Small intestine (tissue), 7 donors: ENCODE data around the gene VKORC1L1. TPM values are rescaled to one million over a fixed set of nuclear protein-coding genes. Genes with fewer than 3 reads are reported as not detected.

Experiments
- DNase-seq, 2 donors: peaks; one replicate each; pipeline versions ENCODE4 v3.0.0 to v3.0.0-alpha.2; 2013
- FAIRE-seq: peaks from 2 replicates; lab custom pipeline; 2012; peaks lifted over from hg19 to GRCh38; lab: Jason Lieb, UNC
- H3K27ac ChIP-seq, 3 donors: one replicate each; pipeline ENCODE4 v1.5.1; 2013; ENCODE audit warnings: low read length in 2 of 3, mild to moderate bottlenecking in 2 of 3, control low read depth in 1 of 3, inconsistent platforms in 1 of 3, low read depth in 1 of 3, moderate library complexity in 1 of 3
- H3K27me3 ChIP-seq, 3 donors: one replicate each; pipeline ENCODE4 v1.6.1; 2013; ENCODE audit warnings: low read length in 3 of 3, inconsistent platforms in 1 of 3; ENCODE audit not compliant: control insufficient read depth in 3 of 3, insufficient read depth in 3 of 3
- H3K36me3 ChIP-seq, 3 donors: one replicate each; pipeline ENCODE4 v1.6.1; 2013; ENCODE audit warnings: low read length in 3 of 3, inconsistent platforms in 1 of 3, low read depth in 1 of 3, mild to moderate bottlenecking in 1 of 3, moderate library complexity in 1 of 3; ENCODE audit not compliant: control insufficient read depth in 3 of 3, insufficient read depth in 2 of 3
- H3K4me1 ChIP-seq, 3 donors: one replicate each; pipeline ENCODE4 v1.6.1; 2013; ENCODE audit warnings: low read length in 2 of 3, inconsistent platforms in 1 of 3, low read depth in 1 of 3, mild to moderate bottlenecking in 1 of 3, moderate library complexity in 1 of 3; ENCODE audit not compliant: control insufficient read depth in 3 of 3, insufficient read depth in 2 of 3
- H3K4me3 ChIP-seq, 3 donors: one replicate each; pipeline ENCODE4 v1.5.1; 2013; ENCODE audit warnings: low read length in 3 of 3, control low read depth in 1 of 3, inconsistent platforms in 1 of 3, low read depth in 1 of 3, mild to moderate bottlenecking in 1 of 3, moderate library complexity in 1 of 3
- H3K9me3 ChIP-seq, 2 donors: one replicate each; pipeline ENCODE4 v1.6.1; 2013; ENCODE audit warnings: low read depth in 1 of 2, low read length in 1 of 2; ENCODE audit not compliant: control insufficient read depth in 2 of 2, insufficient read depth in 1 of 2
- WGBS, 3 donors: extraction: QIAGEN DNeasy Blood & Tissue Kit; methylation state at CpG; one replicate each; pipeline ENCODE4 v1.1.7; 2013; 5-methylcytosine and 5-hydroxymethylcytosine counted together
- polyA plus RNA-seq, 4 donors: library from polyadenylated mRNA; stranded (reverse) in 3 of 4; unstranded in 1 of 4; fragments of 200-250 nt in 3 of 4; fragments of 120-200 nt in 1 of 4; gene quantifications; one replicate each; pipeline versions ENCODE4 v1.2.1 to v1.2.3, GENCODE V29; 2013
- donor health status: healthy with polysubstance abuse.
- donor health status: control.
- donor health status: control.
- donor health status: Bipolar disorder and iron deficiency.
- donor health status: healthy.

VKORC1L1 gene
- polyA plus RNA-seq, 4 donors = 6.0 to 25.6 (median 10.2) TPM

- WGBS, 3 donors = 93 to 96% (median 94%) methylated on average over 13 of the region's 13 CpGs
- Histone ChIP-seq H3K4me1 (no peaks in the 10 kb centered on the region), H3K4me3 (no peak overlapping the region), H3K36me3 (peaks cover 20 to 91% (median 25%) of the 10 kb centered on the region in 3 donors), H3K27ac (no peak overlapping the region), H3K27me3 (no peaks in the 10 kb centered on the region), H3K9me3 (no peaks in the 10 kb centered on the region)
- DNase-seq (no peak), FAIRE-seq (no peak)
Observed at GRCh38 chr7:65972976-65973375, 100.1 kb downstream of the VKORC1L1 start.

- H3K4me1 ChIP-seq = no peaks in the 10 kb centered on the region
- DNase-seq (no peak), FAIRE-seq (no peak)
- H3K36me3 ChIP-seq = peaks cover 15 to 91% (median 21%) of the 10 kb centered on the region in 3 donors
- no peaks in the 10 kb centered on the region for H3K27me3 ChIP-seq
- no peak overlapping the region for H3K4me3 ChIP-seq
- H3K27ac ChIP-seq = no peak overlapping the region
- no peaks in the 10 kb centered on the region for H3K9me3 ChIP-seq
- 82 to 90% (median 89%) methylated on average over 29 of the region's 29 CpGs for WGBS, 3 donors
Observed at GRCh38 chr7:65974191-65974801, 101.4 kb downstream of the VKORC1L1 start.

- Histone ChIP-seq H3K9me3 (no peaks in the 10 kb centered on the region), H3K36me3 (peaks cover 13 to 93% (median 17%) of the 10 kb centered on the region in 3 donors), H3K4me3 (no peak overlapping the region), H3K4me1 (no peaks in the 10 kb centered on the region), H3K27ac (no peak overlapping the region), H3K27me3 (no peaks in the 10 kb centered on the region)
- DNase-seq = no peak
- FAIRE-seq = no peak
- 83 to 92% (median 88%) methylated on average over 9 of the region's 9 CpGs for WGBS, 3 donors
Observed at GRCh38 chr7:65974876-65975275, 102.0 kb downstream of the VKORC1L1 start.

- peaks cover 0 to 3% (median 2%) of the 10 kb centered on the region in 3 donors for H3K4me1 ChIP-seq
- no peak for DNase-seq
- FAIRE-seq = no peak
Observed at GRCh38 chr7:65975814-65976445, 103.1 kb downstream of the VKORC1L1 start.

GRCh38 chr7:65976659-65977196 lies 103.9 kb downstream of the VKORC1L1 start:
- Histone ChIP-seq H3K9me3 (no peaks in the 10 kb centered on the region), H3K36me3 (peaks cover 9 to 88% (median 13%) of the 10 kb centered on the region in 3 donors), H3K4me3 (no peak overlapping the region), H3K27ac (no peak overlapping the region), H3K27me3 (no peaks in the 10 kb centered on the region), H3K4me1 (peaks cover 0 to 6% (median 3%) of the 10 kb centered on the region in 3 donors)
- DNase-seq (no peak), FAIRE-seq (no peak)
- 95 to 96% (median 96%) methylated on average over 16 of the region's 16 CpGs for WGBS, 3 donors

More at GRCh38 chr7:65975814-65976445, 103.1 kb downstream of the VKORC1L1 start:
- Histone ChIP-seq H3K27me3 (no peaks in the 10 kb centered on the region), H3K27ac (no peak overlapping the region), H3K36me3 (peaks cover 13 to 96% (median 13%) of the 10 kb centered on the region in 3 donors), H3K4me3 (no peak overlapping the region), H3K9me3 (no peaks in the 10 kb centered on the region)
- 94 to 98% (median 96%) methylated on average over 11 of the region's 11 CpGs for WGBS, 3 donors

- Histone ChIP-seq H3K27me3 (no peaks in the 10 kb centered on the region), H3K36me3 (peaks cover 0 to 65% (median 9%) of the 10 kb centered on the region in 3 donors), H3K4me1 (peaks cover 0 to 10% (median 6%) of the 10 kb centered on the region in 3 donors), H3K27ac (no peak overlapping the region), H3K9me3 (no peaks in the 10 kb centered on the region), H3K4me3 (no peak overlapping the region)
- DNase-seq (no peak), FAIRE-seq (no peak)
- WGBS, 3 donors = 94 to 96% (median 96%) methylated on average over 18 of the region's 18 CpGs
Observed at GRCh38 chr7:65978891-65979582, 106.2 kb downstream of the VKORC1L1 start.

- FAIRE-seq (no peak), DNase-seq (no peak)
- peak overlapping the region in 1 of 3 donors; percentile 79 for H3K27ac ChIP-seq
- 92 to 95% (median 94%) methylated on average over 26 to 29 of the region's 29 CpGs for WGBS, 3 donors
- H3K36me3 ChIP-seq = peaks cover 0 to 57% (median 7%) of the 10 kb centered on the region in 3 donors
- H3K4me1 ChIP-seq = peaks cover 0 to 14% (median 6%) of the 10 kb centered on the region in 3 donors
- H3K4me3 ChIP-seq = no peak overlapping the region
- no peaks in the 10 kb centered on the region for H3K27me3 ChIP-seq
- no peaks in the 10 kb centered on the region for H3K9me3 ChIP-seq
Observed at GRCh38 chr7:65979583-65980477, 107.0 kb downstream of the VKORC1L1 start.
